Activated T-cell treated with anti-CD3 and anti-CD28 coated beads for 24 hours (primary cell): ENCODE results near the gene SLC30A2.

ENCODE experiments used
- DNase-seq: peaks from one replicate; pipeline ENCODE4 v3.0.0-alpha.2; 2020; ENCODE audit warnings: low read depth

SLC30A2 gene

GRCh38 chr1:26021647-26022403 is 24.1 kb downstream of the SLC30A2 start, which contains the start of gene EXTL1:
EXTL1 (plus strand) TSS chr1:26021775; CDS start chr1:26022647, 872 bp downstream.
- no peak for DNase-seq

- no peak for DNase-seq
Measured at GRCh38 chr1:26020941-26021646, 24.8 kb downstream of the SLC30A2 start.

- no peak for DNase-seq
Measured at GRCh38 chr1:26020330-26020768, 25.6 kb downstream of the SLC30A2 start.

GRCh38 chr1:26019641-26020315 is 26.1 kb downstream of the SLC30A2 start:
- DNase-seq = no peak

- no peak for DNase-seq
Measured at GRCh38 chr1:26017606-26018005, 28.3 kb downstream of the SLC30A2 start.

GRCh38 chr1:26016953-26017545 is 28.9 kb downstream of the SLC30A2 start:
- DNase-seq = no peak

GRCh38 chr1:26016258-26016952 is 29.5 kb downstream of the SLC30A2 start:
- DNase-seq = no peak

- DNase-seq = no peak
Measured at GRCh38 chr1:26015358-26015757, 30.6 kb downstream of the SLC30A2 start.

GRCh38 chr1:26014179-26014578 is 31.7 kb downstream of the SLC30A2 start:
- DNase-seq = no peak

GRCh38 chr1:26012864-26013263 is 33.1 kb downstream of the SLC30A2 start:
- no peak for DNase-seq

GRCh38 chr1:26010825-26011224 is 35.1 kb downstream of the SLC30A2 start:
- no peak for DNase-seq

- no peak for DNase-seq
Measured at GRCh38 chr1:26009796-26010447, 36.0 kb downstream of the SLC30A2 start.

- no peak for DNase-seq
Measured at GRCh38 chr1:26006710-26007109, 39.2 kb downstream of the SLC30A2 start.

GRCh38 chr1:26005434-26006105 is 40.3 kb downstream of the SLC30A2 start:
- DNase-seq = no peak

GRCh38 chr1:26003756-26004155 is 42.2 kb downstream of the SLC30A2 start:
- DNase-seq = no peak

- no peak for DNase-seq
Measured at GRCh38 chr1:26003262-26003661, 42.7 kb downstream of the SLC30A2 start.

GRCh38 chr1:25999041-25999800 is 46.7 kb downstream of the SLC30A2 start:
- no peak for DNase-seq

GRCh38 chr1:25997828-25998761 is 47.8 kb downstream of the SLC30A2 start, which contains the start of gene PAFAH2:
PAFAH2 (minus strand) TSS chr1:25998063; CDS start chr1:25990816, 7,247 bp downstream.
- peak; percentile 95 for DNase-seq
